NB4 (cell line): ENCODE data around the gene GFOD1.
"Not testable (repeated sequence)": the region's sequence is repeated elsewhere in the genome, so short reads cannot be mapped to it uniquely, and the experiment has no call there.

ENCODE experiments used
- DNase-seq: peaks from one replicate; pipeline ENCODE4 v3.0.0; 2010; ENCODE audit warnings: low read depth
- H3K4me3 ChIP-seq: one replicate; pipeline ENCODE4 v1.5.1; 2011; ENCODE audit warnings: mild to moderate bottlenecking, low read depth, low read length, moderate library complexity
- CTCF ChIP-seq: IDR thresholded peaks from one replicate; pipeline ENCODE4 v1.5.1; 2012; ENCODE audit warnings: low read depth, low read length
- MAX ChIP-seq: IDR thresholded peaks from 2 replicates; pipeline ENCODE4 v1.6.1; 2011; ENCODE audit warnings: low read depth, low read length
- MYC ChIP-seq: IDR thresholded peaks from 2 replicates; pipeline ENCODE4 v1.6.1; 2011; ENCODE audit warnings: low read depth, low read length
- POLR2A ChIP-seq: IDR thresholded peaks from 2 replicates; pipeline ENCODE4 v1.6.1; 2011; ENCODE audit warnings: mild to moderate bottlenecking; ENCODE audit not compliant: insufficient read length; ENCODE audit errors: extremely low read depth

Gene GFOD1

GRCh38 chr6:13511913-13512717 is 24.7 kb upstream of the GFOD1 start:
- DNase-seq: no peak
- no peak for TF ChIP-seq MYC
- TF ChIP-seq CTCF: no peak
- no peak for TF ChIP-seq MAX
- no peak for TF ChIP-seq POLR2A
- no peak overlapping the region for H3K4me3 ChIP-seq

- not testable (repeated sequence) for H3K4me3 ChIP-seq
Measured at GRCh38 chr6:13511141-13511571, 23.8 kb upstream of the GFOD1 start.

GRCh38 chr6:13510433-13510832 is 23.0 kb upstream of the GFOD1 start:
- H3K4me3 ChIP-seq, DNase-seq: not testable (repeated sequence)

More at GRCh38 chr6:13511141-13511571, 23.8 kb upstream of the GFOD1 start:
- DNase-seq: not testable (repeated sequence)

- H3K4me3 ChIP-seq: no peak overlapping the region
- DNase-seq: no peak
- TF ChIP-seq MAX (no peak), MYC (no peak), POLR2A (no peak), CTCF (no peak)
Measured at GRCh38 chr6:13508711-13509705, 21.6 kb upstream of the GFOD1 start.

GRCh38 chr6:13507306-13507860 is 20.0 kb upstream of the GFOD1 start:
- no peak for TF ChIP-seq CTCF
- TF ChIP-seq POLR2A: no peak

GRCh38 chr6:13505345-13505734 is 17.9 kb upstream of the GFOD1 start:
- H3K4me3 ChIP-seq: no peak overlapping the region
- no peak for TF ChIP-seq POLR2A
- no peak for TF ChIP-seq CTCF
- TF ChIP-seq MYC: no peak
- TF ChIP-seq MAX: no peak
- no peak for DNase-seq

More at GRCh38 chr6:13507306-13507860, 20.0 kb upstream of the GFOD1 start:
- DNase-seq: no peak
- H3K4me3 ChIP-seq: no peak overlapping the region
